ENCODE data around the gene CAMK4.
"Not testable (repeated sequence)": the region's sequence is repeated elsewhere in the genome, so short reads cannot be mapped to it uniquely, and the experiment has no call there.

CAMK4 gene

GRCh38 chr5:111401906-111402305, 177.7 kb downstream of the CAMK4 start:
- Mint-ChIP-seq H3K9me3 (no peaks in the 10 kb centered on the region), H3K4me3 (no peak overlapping the region), H3K27ac (no peak overlapping the region), H3K4me1 (no peaks in the 10 kb centered on the region), H3K36me3 (ENCODE audit: low read depth) (no peaks in the 10 kb centered on the region), H3K27me3 (ENCODE audit: low read depth, poor library complexity) (peaks cover 3% of the 10 kb centered on the region)
- no peak for TF ChIP-seq CTCF (IDR thresholded peaks at IDR 0.05)
- DNase-seq, result no peak

GRCh38 chr5:111404270-111404769, 180.1 kb downstream of the CAMK4 start:
- Mint-ChIP-seq H3K9me3 (no peaks in the 10 kb centered on the region), H3K36me3 (ENCODE audit: low read depth) (no peaks in the 10 kb centered on the region), H3K27me3 (ENCODE audit: low read depth, poor library complexity) (peaks cover 3% of the 10 kb centered on the region), H3K4me1 (no peaks in the 10 kb centered on the region), H3K4me3 (no peak overlapping the region), H3K27ac (no peak overlapping the region)
- TF ChIP-seq CTCF (IDR thresholded peaks at IDR 0.05), result no peak
- no peak for DNase-seq

GRCh38 chr5:111407562-111407961, 183.4 kb downstream of the CAMK4 start:
- no peak for TF ChIP-seq CTCF (IDR thresholded peaks at IDR 0.05)
- H3K9me3 Mint-ChIP-seq, result peaks cover 5% of the 10 kb centered on the region
- no peaks in the 10 kb centered on the region for H3K4me1 Mint-ChIP-seq
- no peaks in the 10 kb centered on the region for H3K36me3 Mint-ChIP-seq (ENCODE audit: low read depth)
- DNase-seq, result no peak
- no peak overlapping the region for H3K27ac Mint-ChIP-seq
- H3K4me3 Mint-ChIP-seq, result no peak overlapping the region
- peaks cover 3% of the 10 kb centered on the region for H3K27me3 Mint-ChIP-seq (ENCODE audit: low read depth, poor library complexity)

GRCh38 chr5:111408817-111409216, 184.6 kb downstream of the CAMK4 start:
- no peak overlapping the region for H3K27ac Mint-ChIP-seq
- no peak for TF ChIP-seq CTCF (IDR thresholded peaks at IDR 0.05)
- H3K4me1 Mint-ChIP-seq, result no peaks in the 10 kb centered on the region
- DNase-seq, result no peak
- H3K27me3 Mint-ChIP-seq (ENCODE audit: low read depth, poor library complexity), result peaks cover 3% of the 10 kb centered on the region
- H3K36me3 Mint-ChIP-seq (ENCODE audit: low read depth), result no peaks in the 10 kb centered on the region
- H3K4me3 Mint-ChIP-seq, result no peak overlapping the region
- peaks cover 5% of the 10 kb centered on the region for H3K9me3 Mint-ChIP-seq

- not testable (repeated sequence) for DNase-seq; H3K9me3 Mint-ChIP-seq; H3K27me3 Mint-ChIP-seq (ENCODE audit: low read depth, poor library complexity); H3K4me1 Mint-ChIP-seq; H3K4me3 Mint-ChIP-seq; H3K27ac Mint-ChIP-seq; H3K36me3 Mint-ChIP-seq (ENCODE audit: low read depth)
These were observed 185.1 kb downstream of the CAMK4 start for GRCh38 chr5:111409266-111409665.

GRCh38 chr5:111410067-111410466, 185.9 kb downstream of the CAMK4 start:
- not testable (repeated sequence) for H3K4me1 Mint-ChIP-seq; H3K9me3 Mint-ChIP-seq; H3K4me3 Mint-ChIP-seq; H3K27me3 Mint-ChIP-seq (ENCODE audit: low read depth, poor library complexity); H3K27ac Mint-ChIP-seq; H3K36me3 Mint-ChIP-seq (ENCODE audit: low read depth); DNase-seq

GRCh38 chr5:111411301-111411700, 187.1 kb downstream of the CAMK4 start:
- Mint-ChIP-seq H3K4me1 (no peaks in the 10 kb centered on the region), H3K4me3 (no peak overlapping the region), H3K9me3 (peaks cover 5% of the 10 kb centered on the region), H3K27ac (no peak overlapping the region), H3K36me3 (ENCODE audit: low read depth) (no peaks in the 10 kb centered on the region), H3K27me3 (ENCODE audit: low read depth, poor library complexity) (peaks cover 3% of the 10 kb centered on the region)
- no peak for DNase-seq
- TF ChIP-seq CTCF (IDR thresholded peaks at IDR 0.05), result no peak
